Sigmoid colon (tissue), 7 donors: ENCODE data around the gene KCNE2. TPM values are rescaled to one million over a fixed set of nuclear protein-coding genes. Genes with fewer than 3 reads are reported as not detected.

ENCODE experiments used
- DNase-seq: peaks from one replicate; pipeline ENCODE4 v3.0.0-alpha.2; 2019
- H3K27ac ChIP-seq, 4 donors: fragments of 200-600 bp; sonication (generic); one replicate each; pipeline ENCODE4 v1.5.1; 2016 to 2019; ENCODE audit warnings: mild to moderate bottlenecking in 1 of 4
- H3K27me3 ChIP-seq, 3 donors: fragments of 200-600 bp; sonication (generic); one replicate each; pipeline ENCODE4 v1.5.1; 2019; ENCODE audit warnings: mild to moderate bottlenecking in 1 of 3
- H3K36me3 ChIP-seq, 4 donors: fragments of 200-600 bp; sonication (generic); one replicate each; pipeline ENCODE4 v1.5.1; 2016 to 2019
- H3K4me1 ChIP-seq, 4 donors: fragments of 200-600 bp; sonication (generic); one replicate each; pipeline ENCODE4 v1.5.1; 2017 to 2019
- H3K4me3 ChIP-seq, 4 donors: fragments of 200-600 bp; sonication (generic); one replicate each; pipeline ENCODE4 v1.5.1; 2017 to 2019; ENCODE audit warnings: mild to moderate bottlenecking in 2 of 4, moderate library complexity in 1 of 4
- H3K9me3 ChIP-seq, 4 donors: fragments of 200-600 bp in 3 of 4; sonication (generic) in 3 of 4; one replicate each; pipeline versions ENCODE4 v1.5.1 to v1.6.1; 2013 to 2019
- EP300 ChIP-seq, 4 donors: sonication (generic); formaldehyde crosslinking; IDR thresholded peaks; one replicate each; pipeline ENCODE4 v1.6.1; 2017; ENCODE audit warnings: antibody characterized with exemption in 4 of 4
- POLR2A ChIP-seq, 2 donors: fragments of 450-650 bp; IDR thresholded peaks; one replicate each; pipeline ENCODE4 v1.6.1; 2016; ENCODE audit warnings: antibody characterized with exemption in 2 of 2, mild to moderate bottlenecking in 2 of 2, moderate library complexity in 2 of 2
- POLR2AphosphoS5 ChIP-seq, 4 donors: sonication (generic); formaldehyde crosslinking; IDR thresholded peaks; one replicate each; pipeline ENCODE4 v1.6.1; 2017; ENCODE audit warnings: antibody characterized with exemption in 4 of 4
- WGBS, 2 donors: extraction: QIAGEN DNeasy Blood & Tissue Kit; methylation state at CpG; one replicate each; pipeline ENCODE4 v1.1.7; 2013; 5-methylcytosine and 5-hydroxymethylcytosine counted together
- intact Hi-C: fragments of 100-400 bp; cut with DNase I; formaldehyde crosslinking; loops from one replicate; pipeline ENCODE4 v1.15.1; 2023
- polyA plus RNA-seq, 3 donors: library from polyadenylated mRNA; stranded (reverse); fragments of 200-250 nt; gene quantifications; one replicate each; pipeline ENCODE4 v1.2.3, GENCODE V29; 2013
- total RNA-seq, 4 donors: library from RNA; depleted of rRNA; stranded (reverse); fragments of >200 nt; gene quantifications; one replicate each; pipeline ENCODE4 v1.1.0, GENCODE V29; 2016
- TF ChIP-seq, protein P1 (sequence below), 4 experiments: fragments of 450-650 bp in 3 of 4; fragments of 200-600 bp in 1 of 4; IDR thresholded peaks; one replicate each; pipeline ENCODE4 v1.5.1; 2016 to 2019; ENCODE audit warnings: antibody characterized with exemption in 4 of 4, mild to moderate bottlenecking in 3 of 4, moderate library complexity in 2 of 4
- donor health status: healthy with polysubstance abuse.
- donor health status: Bipolar disorder and iron deficiency.
- donor health status: healthy.

The KCNE2 gene
- total and polyA plus RNA-seq, 7 donors, result 0.61 to 0.99 (median 0.92) TPM; not detected in 4

DNA sequence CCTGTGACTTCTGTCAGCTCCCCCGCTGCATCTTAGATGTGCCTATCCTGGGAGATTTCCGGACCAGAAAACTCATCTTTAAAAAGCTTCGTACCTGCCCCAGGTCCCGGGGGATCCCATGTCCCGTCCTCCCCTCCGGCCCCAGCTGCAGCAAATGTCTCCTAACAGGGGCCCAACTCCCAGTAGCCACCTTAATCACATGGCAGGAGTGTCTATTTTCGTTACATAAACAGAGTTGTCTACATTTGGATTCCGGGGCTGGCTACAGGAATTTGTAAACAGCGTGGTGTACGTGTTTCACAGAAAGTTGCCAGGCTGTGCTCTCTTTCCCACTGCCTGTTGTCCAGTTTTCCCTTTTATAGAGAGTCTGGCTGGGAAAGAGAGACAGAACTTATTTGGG, 17.9 kb upstream of the KCNE2 start:
- Histone ChIP-seq H3K36me3 (no peaks in the 10 kb centered on the region), H3K27ac (peak overlapping the region; percentile 53 to 78 (median 60)), H3K4me1 (peaks cover 0 to 57% (median 42%) of the 10 kb centered on the region in 4 donors), H3K9me3 (no peaks in the 10 kb centered on the region), H3K4me3 (no peak overlapping the region), H3K27me3 (no peaks in the 10 kb centered on the region)
- intact Hi-C loops, result loop anchor here (2.0 to 5.0 kb wide), 3 partner anchors 143 to 274 kb away; partner anchors contain the start of genes MRPS6 and SLC5A3
- no peak for DNase-seq
- TF ChIP-seq POLR2AphosphoS5 (IDR thresholded peaks at IDR 0.05), result peak in 2 of 4 donors; percentile 36 to 44
- TF ChIP-seq, protein P1, sequence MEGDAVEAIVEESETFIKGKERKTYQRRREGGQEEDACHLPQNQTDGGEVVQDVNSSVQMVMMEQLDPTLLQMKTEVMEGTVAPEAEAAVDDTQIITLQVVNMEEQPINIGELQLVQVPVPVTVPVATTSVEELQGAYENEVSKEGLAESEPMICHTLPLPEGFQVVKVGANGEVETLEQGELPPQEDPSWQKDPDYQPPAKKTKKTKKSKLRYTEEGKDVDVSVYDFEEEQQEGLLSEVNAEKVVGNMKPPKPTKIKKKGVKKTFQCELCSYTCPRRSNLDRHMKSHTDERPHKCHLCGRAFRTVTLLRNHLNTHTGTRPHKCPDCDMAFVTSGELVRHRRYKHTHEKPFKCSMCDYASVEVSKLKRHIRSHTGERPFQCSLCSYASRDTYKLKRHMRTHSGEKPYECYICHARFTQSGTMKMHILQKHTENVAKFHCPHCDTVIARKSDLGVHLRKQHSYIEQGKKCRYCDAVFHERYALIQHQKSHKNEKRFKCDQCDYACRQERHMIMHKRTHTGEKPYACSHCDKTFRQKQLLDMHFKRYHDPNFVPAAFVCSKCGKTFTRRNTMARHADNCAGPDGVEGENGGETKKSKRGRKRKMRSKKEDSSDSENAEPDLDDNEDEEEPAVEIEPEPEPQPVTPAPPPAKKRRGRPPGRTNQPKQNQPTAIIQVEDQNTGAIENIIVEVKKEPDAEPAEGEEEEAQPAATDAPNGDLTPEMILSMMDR (IDR thresholded peaks at IDR 0.05), result no peak
- no peak for TF ChIP-seq POLR2A (IDR thresholded peaks at IDR 0.05)
- no peak for TF ChIP-seq EP300 (IDR thresholded peaks at IDR 0.05)
- 79 to 85% methylated on average over 10 of the region's 10 CpGs for WGBS, 2 donors

DNA sequence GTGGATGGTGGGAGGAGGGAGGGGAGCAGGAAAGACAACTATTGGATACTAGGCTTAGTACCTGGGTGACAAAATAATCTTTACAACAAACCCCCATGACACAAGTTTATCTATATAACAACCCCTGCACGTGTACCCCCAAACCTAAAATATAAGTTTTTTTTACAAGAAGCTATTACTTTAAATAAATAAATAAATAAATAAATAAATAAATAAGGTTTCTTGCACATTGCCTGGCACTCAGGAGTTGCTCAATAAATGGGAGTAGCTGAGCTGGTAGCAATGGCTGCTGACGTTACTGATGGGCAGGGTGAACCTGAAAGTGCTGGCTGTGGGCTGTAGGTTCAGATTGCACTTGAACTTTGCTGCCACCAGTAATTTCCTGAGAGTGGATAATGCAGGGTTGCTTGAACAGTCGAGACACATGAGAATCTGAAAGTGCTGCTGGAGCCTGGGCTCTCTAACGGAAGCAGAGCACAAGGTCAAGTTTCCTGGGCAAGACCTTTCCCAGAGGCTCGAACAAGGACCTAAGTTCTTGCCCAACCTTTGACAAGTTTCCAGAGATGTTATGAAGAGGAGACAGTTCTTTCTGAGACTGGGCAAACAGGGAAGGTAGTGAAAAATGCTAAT, 14.8 kb upstream of the KCNE2 start:
- Histone ChIP-seq H3K36me3 (no peaks in the 10 kb centered on the region), H3K27ac (no peak overlapping the region), H3K4me3 (no peak overlapping the region), H3K27me3 (no peaks in the 10 kb centered on the region), H3K9me3 (no peaks in the 10 kb centered on the region), H3K4me1 (peaks cover 0 to 40% (median 38%) of the 10 kb centered on the region in 4 donors)
- WGBS, 2 donors, result 76 to 81% methylated on average over 5 of the region's 5 CpGs
- intact Hi-C loops, result loop anchor here (5.0 kb wide), 1 partner anchor 277 kb away; the partner anchor contains the start of genes MRPS6 and SLC5A3
- no peak for TF ChIP-seq EP300 (IDR thresholded peaks at IDR 0.05)
- TF ChIP-seq POLR2A (IDR thresholded peaks at IDR 0.05), result no peak
- TF ChIP-seq POLR2AphosphoS5 (IDR thresholded peaks at IDR 0.05), result no peak
- TF ChIP-seq, protein P1 (IDR thresholded peaks at IDR 0.05), result no peak
- DNase-seq, result no peak

DNA sequence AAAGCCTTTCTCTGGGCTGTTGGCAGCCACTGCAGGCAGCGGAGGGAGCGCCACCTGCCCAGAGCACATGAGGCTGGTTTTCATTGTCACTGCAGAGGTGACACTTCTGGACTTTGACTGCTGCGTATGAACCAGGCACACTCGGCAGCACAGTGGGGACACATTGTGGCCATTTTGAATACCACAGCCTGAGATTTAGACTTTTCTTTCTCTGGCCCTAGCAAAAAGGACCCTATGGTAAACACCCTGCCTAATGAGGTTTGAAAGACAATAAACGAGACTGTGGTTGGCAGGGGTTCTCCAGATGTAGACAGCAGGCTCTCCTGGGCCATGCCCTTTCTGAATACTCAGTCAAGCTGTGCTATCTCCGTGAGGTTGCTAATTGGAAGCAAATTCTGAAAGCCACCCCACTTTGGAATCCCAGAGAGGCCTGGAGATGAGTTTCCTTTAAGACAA, 12.0 kb upstream of the KCNE2 start:
- H3K36me3 ChIP-seq, result no peaks in the 10 kb centered on the region
- H3K9me3 ChIP-seq, result no peaks in the 10 kb centered on the region
- TF ChIP-seq, protein P1 (IDR thresholded peaks at IDR 0.05), result peak; percentile 63 to 74 (median 68)
- TF ChIP-seq POLR2AphosphoS5 (IDR thresholded peaks at IDR 0.05) (peak in 1 of 4 donors; percentile 15), EP300 (IDR thresholded peaks at IDR 0.05) (no peak), POLR2A (IDR thresholded peaks at IDR 0.05) (no peak)
- no peak overlapping the region for H3K4me3 ChIP-seq
- H3K27ac ChIP-seq, result no peak overlapping the region
- 23 to 38% methylated on average over 6 of the region's 6 CpGs for WGBS, 2 donors
- H3K27me3 ChIP-seq, result no peaks in the 10 kb centered on the region
- DNase-seq, result no peak
- intact Hi-C loops, result loop anchor here (2.0 kb wide), 1 partner anchor 427 kb away; no protein-coding TSS in a partner anchor
- peaks cover 0 to 18% (median 14%) of the 10 kb centered on the region in 4 donors for H3K4me1 ChIP-seq

DNA sequence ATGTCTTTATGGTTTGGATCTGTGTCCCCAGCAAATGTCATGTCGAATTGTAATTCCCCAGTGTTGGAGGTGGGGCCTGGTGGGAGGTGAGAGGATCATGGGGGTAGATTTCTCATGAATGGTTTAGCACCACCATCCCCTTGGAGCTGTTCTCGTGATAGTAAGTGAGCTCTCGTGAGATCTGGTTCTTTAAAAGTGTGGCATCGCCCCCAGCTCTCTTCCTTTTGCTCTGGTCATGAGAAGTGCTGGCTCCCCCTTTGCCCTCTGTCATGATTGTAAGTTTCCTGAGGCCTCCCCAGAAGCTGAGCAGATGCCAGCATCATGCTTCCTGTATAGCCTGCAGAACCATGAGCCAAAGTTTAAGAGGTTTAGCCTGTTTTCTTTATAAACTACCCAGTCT, 11.2 kb upstream of the KCNE2 start:
- Histone ChIP-seq H3K9me3 (no peaks in the 10 kb centered on the region), H3K4me1 (peaks cover 0 to 10% (median 7%) of the 10 kb centered on the region in 4 donors), H3K27me3 (no peaks in the 10 kb centered on the region), H3K27ac (no peak overlapping the region), H3K4me3 (no peak overlapping the region), H3K36me3 (no peaks in the 10 kb centered on the region)
- no peak for DNase-seq
- TF ChIP-seq, protein P1 (IDR thresholded peaks at IDR 0.05), result no peak
- no peak for TF ChIP-seq EP300 (IDR thresholded peaks at IDR 0.05)
- TF ChIP-seq POLR2AphosphoS5 (IDR thresholded peaks at IDR 0.05), result no peak
- no peak for TF ChIP-seq POLR2A (IDR thresholded peaks at IDR 0.05)
- intact Hi-C loops, result no loop called here
- 92 to 95% methylated on average over 4 of the region's 4 CpGs for WGBS, 2 donors
